ENCODE measurements around the gene SLC25A25. TPM values are rescaled to one million over a fixed set of nuclear protein-coding genes. Genes with fewer than 3 reads are reported as not detected.

The SLC25A25 gene
- total and polyA plus RNA-seq, 9 of the 15 experiments (the other 6 are each of a cell fraction or from before 2014, with no cell fraction given): 0.07 to 35.9 (median 23.2) TPM

DNA sequence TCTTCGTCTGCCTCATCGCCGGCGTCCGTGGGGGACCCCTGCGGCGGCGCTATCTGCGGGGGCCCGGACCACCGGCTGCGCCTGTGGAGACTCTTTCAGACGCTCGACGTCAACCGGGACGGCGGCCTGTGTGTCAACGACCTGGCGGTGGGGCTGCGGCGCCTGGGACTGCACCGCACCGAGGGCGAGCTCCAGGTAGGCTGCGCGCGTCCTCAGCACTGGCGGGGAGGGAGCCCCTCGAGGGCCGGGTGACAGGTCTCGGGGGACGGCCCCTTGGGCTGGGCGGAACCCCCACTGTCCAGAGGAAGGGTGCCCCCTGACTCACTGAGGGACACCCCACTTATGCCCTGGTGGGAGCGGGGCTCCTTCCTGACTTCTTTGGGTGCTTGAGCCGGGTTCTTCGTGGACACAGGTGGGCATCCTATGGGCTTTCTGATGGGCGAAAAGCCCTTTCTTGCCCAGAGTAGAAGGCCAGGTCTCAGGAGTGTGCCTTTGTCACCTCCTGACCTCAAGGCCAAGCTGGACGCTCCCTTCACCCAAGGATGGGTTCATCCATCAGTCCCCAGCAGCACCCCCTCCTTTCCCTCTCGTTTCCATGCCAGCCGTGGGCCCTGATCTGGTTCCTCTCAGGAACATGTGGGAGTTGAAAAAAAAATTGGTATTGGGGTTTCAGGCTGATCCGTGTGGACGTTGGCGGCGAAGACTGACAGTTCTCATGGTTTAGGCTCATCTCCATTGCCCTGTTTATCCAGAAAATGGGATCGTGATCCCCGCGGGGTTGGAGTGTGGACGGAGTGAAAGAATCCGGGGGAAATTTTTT, 564 bp downstream of the SLC25A25 start (continued):
- TF ChIP-seq ZNF239 (CRISPR knock-in tag; IDR thresholded peaks at IDR 0.05): no peak
- no peak for TF ChIP-seq TRIM24 (IDR thresholded peaks at IDR 0.05)
- no peak for TF ChIP-seq POU5F1 (IDR thresholded peaks at IDR 0.05; ENCODE audit: borderline replicate concordance, low read depth, low read length, partially characterized antibody)
- TF ChIP-seq SAP30 (IDR thresholded peaks at IDR 0.05; ENCODE audit: borderline replicate concordance, insufficient read depth, low read depth, low read length, poor library complexity, severe bottlenecking): peak; percentile 62
- no peak; the same call in 1 of the 2 replicates for TF ChIP-seq CXXC5 (CRISPR knock-in tag; IDR thresholded peaks at IDR 0.05)
- 0 out of 2 replicates have a peak, but pooled peaks have one; percentile 13 for TF ChIP-seq CTBP1 (IDR thresholded peaks at IDR 0.05; ENCODE audit: borderline replicate concordance)
- TF ChIP-seq, protein P1, sequence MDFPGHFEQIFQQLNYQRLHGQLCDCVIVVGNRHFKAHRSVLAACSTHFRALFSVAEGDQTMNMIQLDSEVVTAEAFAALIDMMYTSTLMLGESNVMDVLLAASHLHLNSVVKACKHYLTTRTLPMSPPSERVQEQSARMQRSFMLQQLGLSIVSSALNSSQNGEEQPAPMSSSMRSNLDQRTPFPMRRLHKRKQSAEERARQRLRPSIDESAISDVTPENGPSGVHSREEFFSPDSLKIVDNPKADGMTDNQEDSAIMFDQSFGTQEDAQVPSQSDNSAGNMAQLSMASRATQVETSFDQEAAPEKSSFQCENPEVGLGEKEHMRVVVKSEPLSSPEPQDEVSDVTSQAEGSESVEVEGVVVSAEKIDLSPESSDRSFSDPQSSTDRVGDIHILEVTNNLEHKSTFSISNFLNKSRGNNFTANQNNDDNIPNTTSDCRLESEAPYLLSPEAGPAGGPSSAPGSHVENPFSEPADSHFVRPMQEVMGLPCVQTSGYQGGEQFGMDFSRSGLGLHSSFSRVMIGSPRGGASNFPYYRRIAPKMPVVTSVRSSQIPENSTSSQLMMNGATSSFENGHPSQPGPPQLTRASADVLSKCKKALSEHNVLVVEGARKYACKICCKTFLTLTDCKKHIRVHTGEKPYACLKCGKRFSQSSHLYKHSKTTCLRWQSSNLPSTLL (IDR thresholded peaks at IDR 0.05): no peak
- no peak for TF ChIP-seq CBX2 (IDR thresholded peaks at IDR 0.05; ENCODE audit: insufficient read depth, low read length, poor library complexity, severe bottlenecking)
- TF ChIP-seq EP300 (IDR thresholded peaks at IDR 0.05; ENCODE audit: low read length): no peak
- TF ChIP-seq SIN3B (IDR thresholded peaks at IDR 0.05; ENCODE audit: low read depth): no peak
- no peak for TF ChIP-seq KHSRP (IDR thresholded peaks at IDR 0.05)
- TF ChIP-seq DDX20 (tag; IDR thresholded peaks at IDR 0.05; ENCODE audit: low read depth): no peak
- no peak for TF ChIP-seq GTF2F1 (IDR thresholded peaks at IDR 0.05; ENCODE audit: low read depth, low read length)
- no peak for TF ChIP-seq CBFA2T3 (IDR thresholded peaks at IDR 0.05)
- TF ChIP-seq ZFP1 (CRISPR knock-in tag; IDR thresholded peaks at IDR 0.05): no peak
- TF ChIP-seq, protein P2, sequence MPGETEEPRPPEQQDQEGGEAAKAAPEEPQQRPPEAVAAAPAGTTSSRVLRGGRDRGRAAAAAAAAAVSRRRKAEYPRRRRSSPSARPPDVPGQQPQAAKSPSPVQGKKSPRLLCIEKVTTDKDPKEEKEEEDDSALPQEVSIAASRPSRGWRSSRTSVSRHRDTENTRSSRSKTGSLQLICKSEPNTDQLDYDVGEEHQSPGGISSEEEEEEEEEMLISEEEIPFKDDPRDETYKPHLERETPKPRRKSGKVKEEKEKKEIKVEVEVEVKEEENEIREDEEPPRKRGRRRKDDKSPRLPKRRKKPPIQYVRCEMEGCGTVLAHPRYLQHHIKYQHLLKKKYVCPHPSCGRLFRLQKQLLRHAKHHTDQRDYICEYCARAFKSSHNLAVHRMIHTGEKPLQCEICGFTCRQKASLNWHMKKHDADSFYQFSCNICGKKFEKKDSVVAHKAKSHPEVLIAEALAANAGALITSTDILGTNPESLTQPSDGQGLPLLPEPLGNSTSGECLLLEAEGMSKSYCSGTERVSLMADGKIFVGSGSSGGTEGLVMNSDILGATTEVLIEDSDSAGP (CRISPR knock-in tag; IDR thresholded peaks at IDR 0.05): no peak
- TF ChIP-seq MYBL2 (IDR thresholded peaks at IDR 0.05; ENCODE audit: low read depth): no peak
- 0 out of 2 replicates have a peak, but pooled peaks have one; percentile 34 for TF ChIP-seq MYBL2 (CRISPR knock-in tag; IDR thresholded peaks at IDR 0.05; ENCODE audit: borderline replicate concordance)
- TF ChIP-seq ZKSCAN3 (CRISPR knock-in tag; IDR thresholded peaks at IDR 0.05): no peak
- TF ChIP-seq ZNF140 (CRISPR knock-in tag; IDR thresholded peaks at IDR 0.05): no peak
- TF ChIP-seq NCOA2 (IDR thresholded peaks at IDR 0.05; ENCODE audit: partially characterized antibody in 2 of 2): no peak
- no peak for TF ChIP-seq BRD9 (IDR thresholded peaks at IDR 0.05; ENCODE audit: low read depth, partially characterized antibody)
- no peak for TF ChIP-seq TCF7 (IDR thresholded peaks at IDR 0.05; ENCODE audit: borderline replicate concordance)
- TF ChIP-seq GTF2E2 (tag; IDR thresholded peaks at IDR 0.05): no peak
- no peak for TF ChIP-seq MTA2 (IDR thresholded peaks at IDR 0.05; ENCODE audit: low read depth)
- no peak for TF ChIP-seq EP400 (IDR thresholded peaks at IDR 0.05)
- no peak for TF ChIP-seq POLR2H (tag; IDR thresholded peaks at IDR 0.05; ENCODE audit: low read depth)
- peak; percentile 19 for TF ChIP-seq ZNF12 (CRISPR knock-in tag; IDR thresholded peaks at IDR 0.05)
